ENCODE measurements around the gene SCAMP1. TPM values are rescaled to one million over a fixed set of nuclear protein-coding genes. Genes with fewer than 3 reads are reported as not detected.

Gene SCAMP1
- total and polyA plus RNA-seq, 2 of the 13 experiments (the other 11 are each of a cell fraction or from before 2014, with no cell fraction given) = 18.2 to 33.7 TPM

GRCh38 chr5:78424665-78425064 is 64.2 kb downstream of the SCAMP1 start (continued):
- TF ChIP-seq, protein P1, sequence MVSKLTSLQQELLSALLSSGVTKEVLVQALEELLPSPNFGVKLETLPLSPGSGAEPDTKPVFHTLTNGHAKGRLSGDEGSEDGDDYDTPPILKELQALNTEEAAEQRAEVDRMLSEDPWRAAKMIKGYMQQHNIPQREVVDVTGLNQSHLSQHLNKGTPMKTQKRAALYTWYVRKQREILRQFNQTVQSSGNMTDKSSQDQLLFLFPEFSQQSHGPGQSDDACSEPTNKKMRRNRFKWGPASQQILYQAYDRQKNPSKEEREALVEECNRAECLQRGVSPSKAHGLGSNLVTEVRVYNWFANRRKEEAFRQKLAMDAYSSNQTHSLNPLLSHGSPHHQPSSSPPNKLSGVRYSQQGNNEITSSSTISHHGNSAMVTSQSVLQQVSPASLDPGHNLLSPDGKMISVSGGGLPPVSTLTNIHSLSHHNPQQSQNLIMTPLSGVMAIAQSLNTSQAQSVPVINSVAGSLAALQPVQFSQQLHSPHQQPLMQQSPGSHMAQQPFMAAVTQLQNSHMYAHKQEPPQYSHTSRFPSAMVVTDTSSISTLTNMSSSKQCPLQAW (CRISPR knock-in tag; IDR thresholded peaks at IDR 0.05) = no peak
- TF ChIP-seq, protein P2, sequence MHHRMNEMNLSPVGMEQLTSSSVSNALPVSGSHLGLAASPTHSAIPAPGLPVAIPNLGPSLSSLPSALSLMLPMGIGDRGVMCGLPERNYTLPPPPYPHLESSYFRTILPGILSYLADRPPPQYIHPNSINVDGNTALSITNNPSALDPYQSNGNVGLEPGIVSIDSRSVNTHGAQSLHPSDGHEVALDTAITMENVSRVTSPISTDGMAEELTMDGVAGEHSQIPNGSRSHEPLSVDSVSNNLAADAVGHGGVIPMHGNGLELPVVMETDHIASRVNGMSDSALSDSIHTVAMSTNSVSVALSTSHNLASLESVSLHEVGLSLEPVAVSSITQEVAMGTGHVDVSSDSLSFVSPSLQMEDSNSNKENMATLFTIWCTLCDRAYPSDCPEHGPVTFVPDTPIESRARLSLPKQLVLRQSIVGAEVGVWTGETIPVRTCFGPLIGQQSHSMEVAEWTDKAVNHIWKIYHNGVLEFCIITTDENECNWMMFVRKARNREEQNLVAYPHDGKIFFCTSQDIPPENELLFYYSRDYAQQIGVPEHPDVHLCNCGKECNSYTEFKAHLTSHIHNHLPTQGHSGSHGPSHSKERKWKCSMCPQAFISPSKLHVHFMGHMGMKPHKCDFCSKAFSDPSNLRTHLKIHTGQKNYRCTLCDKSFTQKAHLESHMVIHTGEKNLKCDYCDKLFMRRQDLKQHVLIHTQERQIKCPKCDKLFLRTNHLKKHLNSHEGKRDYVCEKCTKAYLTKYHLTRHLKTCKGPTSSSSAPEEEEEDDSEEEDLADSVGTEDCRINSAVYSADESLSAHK (CRISPR knock-in tag; IDR thresholded peaks at IDR 0.05; ENCODE audit: borderline replicate concordance) = no peak
- TF ChIP-seq, protein P3, sequence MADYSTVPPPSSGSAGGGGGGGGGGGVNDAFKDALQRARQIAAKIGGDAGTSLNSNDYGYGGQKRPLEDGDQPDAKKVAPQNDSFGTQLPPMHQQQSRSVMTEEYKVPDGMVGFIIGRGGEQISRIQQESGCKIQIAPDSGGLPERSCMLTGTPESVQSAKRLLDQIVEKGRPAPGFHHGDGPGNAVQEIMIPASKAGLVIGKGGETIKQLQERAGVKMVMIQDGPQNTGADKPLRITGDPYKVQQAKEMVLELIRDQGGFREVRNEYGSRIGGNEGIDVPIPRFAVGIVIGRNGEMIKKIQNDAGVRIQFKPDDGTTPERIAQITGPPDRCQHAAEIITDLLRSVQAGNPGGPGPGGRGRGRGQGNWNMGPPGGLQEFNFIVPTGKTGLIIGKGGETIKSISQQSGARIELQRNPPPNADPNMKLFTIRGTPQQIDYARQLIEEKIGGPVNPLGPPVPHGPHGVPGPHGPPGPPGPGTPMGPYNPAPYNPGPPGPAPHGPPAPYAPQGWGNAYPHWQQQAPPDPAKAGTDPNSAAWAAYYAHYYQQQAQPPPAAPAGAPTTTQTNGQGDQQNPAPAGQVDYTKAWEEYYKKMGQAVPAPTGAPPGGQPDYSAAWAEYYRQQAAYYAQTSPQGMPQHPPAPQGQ (CRISPR knock-in tag; IDR thresholded peaks at IDR 0.05; ENCODE audit: borderline replicate concordance) = no peak
- no peak for TF ChIP-seq MTF2 (CRISPR knock-in tag; IDR thresholded peaks at IDR 0.05; ENCODE audit: borderline replicate concordance)
- TF ChIP-seq ZNF549 (CRISPR knock-in tag; IDR thresholded peaks at IDR 0.05) = no peak
- TF ChIP-seq, protein P4, sequence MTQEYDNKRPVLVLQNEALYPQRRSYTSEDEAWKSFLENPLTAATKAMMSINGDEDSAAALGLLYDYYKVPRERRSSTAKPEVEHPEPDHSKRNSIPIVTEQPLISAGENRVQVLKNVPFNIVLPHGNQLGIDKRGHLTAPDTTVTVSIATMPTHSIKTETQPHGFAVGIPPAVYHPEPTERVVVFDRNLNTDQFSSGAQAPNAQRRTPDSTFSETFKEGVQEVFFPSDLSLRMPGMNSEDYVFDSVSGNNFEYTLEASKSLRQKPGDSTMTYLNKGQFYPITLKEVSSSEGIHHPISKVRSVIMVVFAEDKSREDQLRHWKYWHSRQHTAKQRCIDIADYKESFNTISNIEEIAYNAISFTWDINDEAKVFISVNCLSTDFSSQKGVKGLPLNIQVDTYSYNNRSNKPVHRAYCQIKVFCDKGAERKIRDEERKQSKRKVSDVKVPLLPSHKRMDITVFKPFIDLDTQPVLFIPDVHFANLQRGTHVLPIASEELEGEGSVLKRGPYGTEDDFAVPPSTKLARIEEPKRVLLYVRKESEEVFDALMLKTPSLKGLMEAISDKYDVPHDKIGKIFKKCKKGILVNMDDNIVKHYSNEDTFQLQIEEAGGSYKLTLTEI (CRISPR knock-in tag; conservative IDR thresholded peaks at IDR 0.05) = no peak

All from HepG2 (cell line).